ENCODE data around the gene ANKRD24.
"Not testable (repeated sequence)": the region's sequence is repeated elsewhere in the genome, so short reads cannot be mapped to it uniquely, and the experiment has no call there.

ANKRD24 gene

DNA sequence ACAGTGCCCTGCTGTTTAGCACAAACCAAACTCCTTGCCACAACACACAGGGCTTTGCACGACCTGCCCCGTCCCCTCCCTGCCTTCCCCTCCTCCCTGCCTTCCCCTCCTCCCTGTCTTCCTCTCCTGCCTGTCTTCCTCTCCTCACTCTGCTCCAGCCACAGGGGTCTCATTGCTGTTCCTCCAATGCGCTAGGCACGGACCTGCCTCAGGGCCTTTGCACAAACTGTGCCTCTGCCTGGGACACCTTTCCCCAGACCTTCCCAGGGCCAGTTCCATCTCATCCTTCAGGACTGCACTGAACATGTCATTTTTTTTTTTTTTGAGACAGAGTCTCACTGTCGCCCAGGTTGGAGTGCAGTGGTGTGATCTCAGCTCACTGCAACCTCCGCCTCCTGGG is 30.9 kb upstream of the ANKRD24 start:
- DNase-seq (ENCODE audit: low spot score) = no peak
- Histone ChIP-seq H3K4me1 (ENCODE audit: insufficient read depth, poor library complexity, severe bottlenecking) (no peaks in the 10 kb centered on the region), H3K9me3 (ENCODE audit: severe bottlenecking) (no peaks in the 10 kb centered on the region), H3K36me3 (ENCODE audit: low read depth) (no peaks in the 10 kb centered on the region), H3K27ac (ENCODE audit: poor library complexity, severe bottlenecking) (no peak overlapping the region), H3K27me3 (ENCODE audit: insufficient read depth, poor library complexity, severe bottlenecking) (no peaks in the 10 kb centered on the region), H3K4me3 (ENCODE audit: severe bottlenecking) (no peak overlapping the region)
- TF ChIP-seq, protein P1, sequence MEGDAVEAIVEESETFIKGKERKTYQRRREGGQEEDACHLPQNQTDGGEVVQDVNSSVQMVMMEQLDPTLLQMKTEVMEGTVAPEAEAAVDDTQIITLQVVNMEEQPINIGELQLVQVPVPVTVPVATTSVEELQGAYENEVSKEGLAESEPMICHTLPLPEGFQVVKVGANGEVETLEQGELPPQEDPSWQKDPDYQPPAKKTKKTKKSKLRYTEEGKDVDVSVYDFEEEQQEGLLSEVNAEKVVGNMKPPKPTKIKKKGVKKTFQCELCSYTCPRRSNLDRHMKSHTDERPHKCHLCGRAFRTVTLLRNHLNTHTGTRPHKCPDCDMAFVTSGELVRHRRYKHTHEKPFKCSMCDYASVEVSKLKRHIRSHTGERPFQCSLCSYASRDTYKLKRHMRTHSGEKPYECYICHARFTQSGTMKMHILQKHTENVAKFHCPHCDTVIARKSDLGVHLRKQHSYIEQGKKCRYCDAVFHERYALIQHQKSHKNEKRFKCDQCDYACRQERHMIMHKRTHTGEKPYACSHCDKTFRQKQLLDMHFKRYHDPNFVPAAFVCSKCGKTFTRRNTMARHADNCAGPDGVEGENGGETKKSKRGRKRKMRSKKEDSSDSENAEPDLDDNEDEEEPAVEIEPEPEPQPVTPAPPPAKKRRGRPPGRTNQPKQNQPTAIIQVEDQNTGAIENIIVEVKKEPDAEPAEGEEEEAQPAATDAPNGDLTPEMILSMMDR (IDR thresholded peaks at IDR 0.05; ENCODE audit: poor library complexity, severe bottlenecking) = no peak
- no peak for ATAC-seq (ENCODE audit: low read depth)

DNA sequence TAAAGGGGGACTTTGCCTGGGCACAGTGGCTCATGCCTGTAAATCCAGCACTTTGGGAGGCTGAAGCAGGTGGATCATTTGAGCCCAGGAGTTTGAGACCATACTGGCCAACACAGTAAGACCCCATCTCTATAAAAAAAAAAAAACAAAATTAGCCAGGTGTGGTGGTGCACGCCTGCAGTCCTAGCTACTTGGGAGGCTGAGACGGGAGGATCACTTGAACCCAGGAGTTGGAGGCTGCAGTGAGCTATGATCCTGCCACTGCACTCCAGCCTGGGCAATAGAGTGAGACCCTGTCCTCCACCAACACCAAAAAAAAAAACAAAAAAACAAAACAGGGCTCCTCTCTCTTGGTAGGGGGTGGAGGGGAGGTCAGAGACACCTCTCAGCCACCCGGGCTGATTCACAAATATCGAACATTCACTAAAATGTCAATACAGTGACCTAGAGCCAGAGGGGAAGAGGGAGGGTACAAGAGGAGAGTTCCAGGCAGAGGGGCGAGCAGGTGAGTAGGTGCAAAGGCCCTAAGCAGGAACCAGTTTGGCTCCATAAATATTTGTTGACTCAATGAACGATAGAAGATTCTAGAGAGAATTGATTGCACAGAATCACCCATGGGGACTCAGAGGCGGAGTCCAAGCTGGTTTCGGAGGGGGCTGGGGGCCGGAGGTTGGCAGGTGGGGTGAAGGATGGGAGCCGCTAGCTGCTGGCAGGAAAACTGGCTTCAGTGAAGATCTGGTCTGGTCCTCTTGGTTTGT is 30.1 kb upstream of the ANKRD24 start:
- Histone ChIP-seq H3K9me3 (ENCODE audit: severe bottlenecking) (no peaks in the 10 kb centered on the region), H3K4me3 (ENCODE audit: severe bottlenecking) (no peak overlapping the region), H3K27ac (ENCODE audit: poor library complexity, severe bottlenecking) (no peak overlapping the region), H3K36me3 (ENCODE audit: low read depth) (no peaks in the 10 kb centered on the region), H3K27me3 (ENCODE audit: insufficient read depth, poor library complexity, severe bottlenecking) (no peaks in the 10 kb centered on the region), H3K4me1 (ENCODE audit: insufficient read depth, poor library complexity, severe bottlenecking) (no peaks in the 10 kb centered on the region)
- no peak for ATAC-seq (ENCODE audit: low read depth)
- TF ChIP-seq, protein P1 (IDR thresholded peaks at IDR 0.05; ENCODE audit: poor library complexity, severe bottlenecking) = no peak
- DNase-seq (ENCODE audit: low spot score) = no peak

DNA sequence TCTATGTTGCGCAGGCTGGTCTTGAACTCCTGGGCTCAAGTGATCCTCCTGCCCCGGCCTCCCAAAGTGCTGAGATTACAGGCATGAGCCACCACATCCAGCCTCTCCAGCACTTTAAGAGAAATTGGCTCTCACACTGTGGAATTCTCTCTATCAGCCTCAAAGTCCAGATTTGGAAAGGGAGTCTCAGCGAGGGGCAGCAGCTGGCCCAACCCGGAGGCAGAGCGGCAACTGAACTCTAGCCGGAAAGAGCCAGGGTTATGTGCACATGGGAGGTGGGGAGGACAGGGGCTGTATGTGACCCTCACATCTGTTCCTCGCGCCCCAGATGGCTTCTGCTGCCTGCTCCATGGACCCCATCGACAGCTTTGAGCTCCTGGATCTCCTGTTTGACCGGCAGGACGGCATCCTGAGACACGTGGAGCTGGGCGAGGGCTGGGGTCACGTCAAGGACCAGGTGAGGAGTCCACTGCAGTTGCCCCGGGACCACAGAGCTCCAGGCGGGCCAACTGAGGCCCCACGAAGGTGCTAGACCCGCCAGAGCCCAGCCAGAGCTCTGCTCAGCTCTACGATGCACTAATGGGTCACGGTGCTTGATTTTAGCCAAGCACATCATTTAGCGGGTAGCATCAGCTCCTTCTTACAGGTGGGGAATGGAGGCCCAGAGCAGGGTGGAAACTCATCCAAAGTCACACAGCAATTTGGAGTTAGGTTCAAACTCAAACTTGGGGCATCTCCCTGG is 27.7 kb upstream of the ANKRD24 start:
- TF ChIP-seq, protein P1 (IDR thresholded peaks at IDR 0.05; ENCODE audit: poor library complexity, severe bottlenecking) = no peak
- DNase-seq (ENCODE audit: low spot score) (no peak), ATAC-seq (ENCODE audit: low read depth) (no peak)
- Histone ChIP-seq H3K4me1 (ENCODE audit: insufficient read depth, poor library complexity, severe bottlenecking) (no peaks in the 10 kb centered on the region), H3K27me3 (ENCODE audit: insufficient read depth, poor library complexity, severe bottlenecking) (no peaks in the 10 kb centered on the region), H3K27ac (ENCODE audit: poor library complexity, severe bottlenecking) (no peak overlapping the region), H3K36me3 (ENCODE audit: low read depth) (no peaks in the 10 kb centered on the region), H3K4me3 (ENCODE audit: severe bottlenecking) (no peak overlapping the region), H3K9me3 (ENCODE audit: severe bottlenecking) (no peaks in the 10 kb centered on the region)

DNA sequence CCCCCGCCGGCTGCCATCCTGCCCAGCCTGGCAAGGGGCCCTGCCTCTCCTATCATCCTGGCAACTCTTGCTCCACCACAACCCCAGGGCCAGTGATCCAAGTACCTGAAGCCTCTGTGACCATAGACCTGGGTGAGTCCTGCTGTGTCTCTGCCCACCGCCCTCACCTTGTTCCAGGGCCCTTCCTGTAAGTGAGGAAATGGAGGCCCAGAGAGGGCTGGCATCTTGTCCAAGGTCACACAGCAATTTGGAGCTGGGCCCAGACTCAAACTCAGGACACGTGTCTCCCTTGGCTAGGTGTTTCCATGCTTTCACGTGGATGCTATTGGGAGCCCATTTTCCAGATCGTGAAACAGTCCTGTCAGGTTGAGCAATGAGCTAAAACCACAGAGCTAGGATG is 25.3 kb upstream of the ANKRD24 start:
- DNase-seq (ENCODE audit: low spot score) (no peak), ATAC-seq (ENCODE audit: low read depth) (no peak)
- Histone ChIP-seq H3K36me3 (ENCODE audit: low read depth) (no peaks in the 10 kb centered on the region), H3K4me1 (ENCODE audit: insufficient read depth, poor library complexity, severe bottlenecking) (no peaks in the 10 kb centered on the region), H3K4me3 (ENCODE audit: severe bottlenecking) (no peak overlapping the region), H3K27me3 (ENCODE audit: insufficient read depth, poor library complexity, severe bottlenecking) (no peaks in the 10 kb centered on the region), H3K27ac (ENCODE audit: poor library complexity, severe bottlenecking) (no peak overlapping the region), H3K9me3 (ENCODE audit: severe bottlenecking) (no peaks in the 10 kb centered on the region)
- TF ChIP-seq, protein P1 (IDR thresholded peaks at IDR 0.05; ENCODE audit: poor library complexity, severe bottlenecking) = no peak

DNA sequence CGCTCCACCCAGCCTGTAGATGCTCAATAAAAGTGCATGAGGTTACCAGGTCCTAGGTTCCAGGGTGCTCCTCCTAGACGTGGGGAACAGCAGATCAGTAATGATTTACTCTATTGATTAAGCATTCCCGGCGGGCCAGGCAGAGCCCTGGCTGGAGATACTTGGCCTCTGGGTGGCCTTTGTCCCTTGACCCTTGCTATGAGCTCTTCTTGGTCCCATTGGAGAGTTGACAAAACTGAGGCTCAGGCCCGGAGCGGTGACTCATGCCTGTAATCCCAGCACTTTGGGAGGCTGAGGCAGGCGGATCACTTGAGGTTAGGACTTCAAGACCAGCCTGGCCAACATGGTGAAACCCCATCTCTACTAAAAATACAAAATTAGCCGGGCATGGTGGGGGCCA is 24.5 kb upstream of the ANKRD24 start:
- H3K27me3 ChIP-seq (ENCODE audit: insufficient read depth, poor library complexity, severe bottlenecking); DNase-seq (ENCODE audit: low spot score); H3K36me3 ChIP-seq (ENCODE audit: low read depth); H3K9me3 ChIP-seq (ENCODE audit: severe bottlenecking); H3K4me3 ChIP-seq (ENCODE audit: severe bottlenecking); H3K27ac ChIP-seq (ENCODE audit: poor library complexity, severe bottlenecking); H3K4me1 ChIP-seq (ENCODE audit: insufficient read depth, poor library complexity, severe bottlenecking); ATAC-seq (ENCODE audit: low read depth): not testable (repeated sequence)
